Measurements from ENCODE around the gene TMEM242. TPM values are rescaled to one million over a fixed set of nuclear protein-coding genes. Genes with fewer than 3 reads are reported as not detected.

TMEM242 gene
- total and polyA plus RNA-seq, 2 donors (not counting 3 experiments of a cell fraction or from before 2014, with no cell fraction given), result 5.3 to 15.5 TPM

DNA sequence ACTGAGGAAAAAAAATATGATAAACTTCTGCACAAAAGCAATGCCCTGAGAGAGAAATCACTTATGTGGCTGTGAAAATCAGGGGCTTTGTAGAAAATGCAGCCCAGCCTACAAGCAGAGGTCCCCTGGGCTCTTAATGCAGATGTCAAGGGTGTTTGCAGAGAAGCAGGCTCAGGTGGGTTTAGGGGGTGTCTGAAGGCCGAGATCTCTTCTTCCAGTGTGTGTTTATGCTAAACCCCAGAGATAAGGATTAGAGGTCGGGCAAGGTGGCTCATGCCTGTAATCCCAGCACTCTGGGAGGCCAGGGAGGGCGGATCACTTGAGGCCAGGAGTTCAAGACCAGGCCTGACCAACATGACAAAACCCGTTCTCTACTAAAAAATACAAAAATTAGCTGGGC, 78.5 kb downstream of the TMEM242 start:
- intact Hi-C loops (cut with micrococcal nuclease) (no loop called here), dilution Hi-C loops (cut with MboI; ENCODE audit: extremely low pct_ligation_motif_present, low sequenced_read_pairs) (no loop called here)
- no peak for TF ChIP-seq GATA2 (IDR thresholded peaks at IDR 0.05; ENCODE audit: insufficient read depth, insufficient read length, low read depth, low read length)
- TF ChIP-seq POLR2AphosphoS5 (IDR thresholded peaks at IDR 0.05; ENCODE audit: insufficient read depth, low read depth, low read length), result no peak
- no peak for TF ChIP-seq JUN (IDR thresholded peaks at IDR 0.05; ENCODE audit: borderline replicate concordance, insufficient read depth, insufficient read length, low read depth)
- no peak for TF ChIP-seq POLR2A (IDR thresholded peaks at IDR 0.05; ENCODE audit: low read depth, low read length)
- TF ChIP-seq MYC (IDR thresholded peaks at IDR 0.05; ENCODE audit: low read depth, low read length), result no peak
- TF ChIP-seq, protein P1, sequence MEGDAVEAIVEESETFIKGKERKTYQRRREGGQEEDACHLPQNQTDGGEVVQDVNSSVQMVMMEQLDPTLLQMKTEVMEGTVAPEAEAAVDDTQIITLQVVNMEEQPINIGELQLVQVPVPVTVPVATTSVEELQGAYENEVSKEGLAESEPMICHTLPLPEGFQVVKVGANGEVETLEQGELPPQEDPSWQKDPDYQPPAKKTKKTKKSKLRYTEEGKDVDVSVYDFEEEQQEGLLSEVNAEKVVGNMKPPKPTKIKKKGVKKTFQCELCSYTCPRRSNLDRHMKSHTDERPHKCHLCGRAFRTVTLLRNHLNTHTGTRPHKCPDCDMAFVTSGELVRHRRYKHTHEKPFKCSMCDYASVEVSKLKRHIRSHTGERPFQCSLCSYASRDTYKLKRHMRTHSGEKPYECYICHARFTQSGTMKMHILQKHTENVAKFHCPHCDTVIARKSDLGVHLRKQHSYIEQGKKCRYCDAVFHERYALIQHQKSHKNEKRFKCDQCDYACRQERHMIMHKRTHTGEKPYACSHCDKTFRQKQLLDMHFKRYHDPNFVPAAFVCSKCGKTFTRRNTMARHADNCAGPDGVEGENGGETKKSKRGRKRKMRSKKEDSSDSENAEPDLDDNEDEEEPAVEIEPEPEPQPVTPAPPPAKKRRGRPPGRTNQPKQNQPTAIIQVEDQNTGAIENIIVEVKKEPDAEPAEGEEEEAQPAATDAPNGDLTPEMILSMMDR (IDR thresholded peaks at IDR 0.05; ENCODE audit: extremely low read depth in 1 of 2, insufficient read depth in 1 of 2, low read depth in 1 of 2, low read length in 2 of 2), result no peak
- TF ChIP-seq, protein P2, sequence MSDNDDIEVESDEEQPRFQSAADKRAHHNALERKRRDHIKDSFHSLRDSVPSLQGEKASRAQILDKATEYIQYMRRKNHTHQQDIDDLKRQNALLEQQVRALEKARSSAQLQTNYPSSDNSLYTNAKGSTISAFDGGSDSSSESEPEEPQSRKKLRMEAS (IDR thresholded peaks at IDR 0.05; ENCODE audit: insufficient read depth, insufficient read length), result no peak
- no peak for TF ChIP-seq FOS (IDR thresholded peaks at IDR 0.05; ENCODE audit: borderline replicate concordance, insufficient read depth, low read length)
- TF ChIP-seq EZH2 (IDR thresholded peaks at IDR 0.05; ENCODE audit: borderline replicate concordance, low read depth, low read length, severe bottlenecking), result no peak
- FAIRE-seq, result no peak
- no peaks in the 10 kb centered on the region for H3K79me2 ChIP-seq (ENCODE audit: control insufficient read depth, insufficient read depth, low read length)
- H3K4me1 ChIP-seq (ENCODE audit: control insufficient read depth, extremely low read depth, insufficient read depth, low read length), result no peaks in the 10 kb centered on the region
- no peak overlapping the region for H3K27ac ChIP-seq (ENCODE audit: insufficient read depth, low read depth, low read length)
- peaks cover 11 to 16% of the 10 kb centered on the region in 2 experiments for H3K27me3 ChIP-seq (ENCODE audit: control insufficient read depth in 2 of 2, insufficient read depth in 2 of 2, low read length in 2 of 2)
- POLR2A ChIA-PET, result no interaction called here
- no peak overlapping the region for H3K9ac ChIP-seq (replicated peaks; ENCODE audit: extremely low read depth, insufficient read depth, low read length)
- peaks cover 2% of the 10 kb centered on the region for H3K9me3 ChIP-seq (replicated peaks; ENCODE audit: control insufficient read depth, insufficient read depth, low read length)
- no peak overlapping the region for H2AFZ ChIP-seq (ENCODE audit: low read depth, low read length)
- no peaks in the 10 kb centered on the region for H3K36me3 ChIP-seq (ENCODE audit: control insufficient read depth in 2 of 2, extremely low read depth in 1 of 2, insufficient read depth in 2 of 2, low read length in 2 of 2)
- no peak overlapping the region for H3K4me2 ChIP-seq (ENCODE audit: insufficient read depth, low read length)
- no peaks in the 10 kb centered on the region for H3K9me1 ChIP-seq (replicated peaks; ENCODE audit: control insufficient read depth, extremely low read depth, insufficient read depth, low read length)
- no peak for DNase-seq (ENCODE audit: low read depth, low spot score)
- H4K20me1 ChIP-seq (replicated peaks; ENCODE audit: control insufficient read depth, extremely low read depth, insufficient read depth, low read length), result no peaks in the 10 kb centered on the region
- no peak overlapping the region for H3K4me3 ChIP-seq (replicated peaks in 1 of 3; ENCODE audit: insufficient read depth in 1 of 3, low read depth in 1 of 3, low read length in 3 of 3)
- CTCF ChIA-PET, result interaction anchor here (2.1 kb wide), 1 partner anchor 9 kb away, joined by 5 read pairs; no protein-coding TSS in a partner anchor
- no TSS peak for BruUV-seq (replicated peaks)

Measured in endothelial cell of umbilical vein (primary cell).